Psoas muscle (tissue), 8 donors: ENCODE data around the gene DNMT3B. TPM values are rescaled to one million over a fixed set of nuclear protein-coding genes. Genes with fewer than 3 reads are reported as not detected.

ENCODE experiments used
- ATAC-seq, 4 donors: fragments of 200-7000 bp; cut with Tn5 transposase; one replicate each; pipeline ENCODE4 v1.9.1; 2020; ENCODE audit warnings: moderate library complexity in 3 of 4, mild to moderate bottlenecking in 2 of 4
- DNase-seq, 2 donors: peaks; one replicate each; pipeline ENCODE4 v3.0.0-alpha.2; 2020
- H3K27ac ChIP-seq: fragments of 200-600 bp; one replicate; pipeline ENCODE4 v1.8.0; 2022
- H3K27me3 ChIP-seq, 3 donors: fragments of 200-600 bp in 1 of 3; one replicate each; pipeline versions ENCODE4 v1.6.1 to v1.8.0; 2013 to 2022; ENCODE audit warnings: low read length in 2 of 3, mild to moderate bottlenecking in 2 of 3, moderate library complexity in 1 of 3; ENCODE audit not compliant: insufficient read depth in 3 of 3
- H3K36me3 ChIP-seq, 2 donors: fragments of 200-600 bp in 1 of 2; one replicate each; pipeline versions ENCODE4 v1.6.1 to v1.8.0; 2013 to 2022; ENCODE audit warnings: low read depth in 1 of 2, mild to moderate bottlenecking in 1 of 2, moderate library complexity in 1 of 2; ENCODE audit not compliant: insufficient read depth in 1 of 2
- H3K4me1 ChIP-seq: fragments of 200-600 bp; one replicate; pipeline ENCODE4 v1.8.0; 2022
- H3K4me3 ChIP-seq: fragments of 200-600 bp; one replicate; pipeline ENCODE4 v1.8.0; 2022; ENCODE audit warnings: mild to moderate bottlenecking
- H3K9me3 ChIP-seq: fragments of 200-600 bp; one replicate; pipeline ENCODE4 v1.8.0; 2022
- WGBS, 3 donors: extraction: QIAGEN DNeasy Blood & Tissue Kit; methylation state at CpG; one replicate each; pipeline versions ENCODE4 v1.1.6 to v1.1.7; 2013; 5-methylcytosine and 5-hydroxymethylcytosine counted together
- intact Hi-C, 2 donors: fragments of 100-400 bp; cut with DNase I; formaldehyde crosslinking; loops; one replicate each; pipeline versions ENCODE4 v1.11.0 to v1.14.2; 2022
- polyA plus RNA-seq, 3 donors: library from polyadenylated mRNA; stranded (reverse); fragments of 200-250 nt; gene quantifications; one replicate each; pipeline ENCODE4 v1.2.3, GENCODE V29; 2013
- total RNA-seq, 4 donors: library from RNA; stranded (reverse); fragmentation: NEBNext Ultra II Directional in 2 of 4; extraction: Animal tissue kit (Norgen Biotek cat#: 25700) in 2 of 4; gene quantifications; one replicate each; pipeline versions ENCODE4 v1.2.1 to v1.2.4, GENCODE V29; 2021 to 2023
- TF ChIP-seq, protein P1 (sequence below): fragments of 200-600 bp; IDR thresholded peaks from one replicate; pipeline ENCODE4 v1.8.0; 2022; ENCODE audit warnings: antibody characterized with exemption
- donor health status: healthy with polysubstance abuse.
- donor health status: DM: no; HTN: no; CAD: no; lungs with moderate emphysema.
- donor health status: Bipolar disorder and iron deficiency.
- donor health status: healthy.
- donor health status: DM: yes; HTN: yes; CAD: no.
- donor health status: DM: no; HTN: no; CAD: no.
- donor health status: DM: no; HTN: no; CAD: no.
- donor health status: DM: yes; HTN: yes; CAD: no.

Gene DNMT3B
- total and polyA plus RNA-seq, 7 donors = 0.08 to 0.64 (median 0.17) TPM

DNA sequence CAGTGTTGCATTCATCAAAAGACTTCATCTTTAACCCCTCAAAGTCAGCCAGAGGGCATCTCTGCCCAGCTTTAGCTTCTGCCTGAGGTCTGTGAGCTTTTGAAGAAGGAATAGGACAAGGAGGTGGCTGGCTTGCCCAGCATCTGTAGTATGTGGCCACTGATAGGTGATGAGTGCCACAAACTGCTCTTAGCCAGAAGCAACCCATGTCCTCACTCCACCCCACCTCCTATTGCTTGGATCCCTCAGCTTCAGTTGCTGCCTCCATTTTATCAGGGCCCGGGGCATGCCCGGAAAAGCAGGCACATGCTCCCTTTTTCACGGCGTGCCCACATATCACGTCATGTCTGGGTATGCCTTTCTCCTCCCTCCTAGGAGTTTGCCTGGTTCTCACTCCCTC is 84.7 kb downstream of the DNMT3B start:
- TF ChIP-seq, protein P1, sequence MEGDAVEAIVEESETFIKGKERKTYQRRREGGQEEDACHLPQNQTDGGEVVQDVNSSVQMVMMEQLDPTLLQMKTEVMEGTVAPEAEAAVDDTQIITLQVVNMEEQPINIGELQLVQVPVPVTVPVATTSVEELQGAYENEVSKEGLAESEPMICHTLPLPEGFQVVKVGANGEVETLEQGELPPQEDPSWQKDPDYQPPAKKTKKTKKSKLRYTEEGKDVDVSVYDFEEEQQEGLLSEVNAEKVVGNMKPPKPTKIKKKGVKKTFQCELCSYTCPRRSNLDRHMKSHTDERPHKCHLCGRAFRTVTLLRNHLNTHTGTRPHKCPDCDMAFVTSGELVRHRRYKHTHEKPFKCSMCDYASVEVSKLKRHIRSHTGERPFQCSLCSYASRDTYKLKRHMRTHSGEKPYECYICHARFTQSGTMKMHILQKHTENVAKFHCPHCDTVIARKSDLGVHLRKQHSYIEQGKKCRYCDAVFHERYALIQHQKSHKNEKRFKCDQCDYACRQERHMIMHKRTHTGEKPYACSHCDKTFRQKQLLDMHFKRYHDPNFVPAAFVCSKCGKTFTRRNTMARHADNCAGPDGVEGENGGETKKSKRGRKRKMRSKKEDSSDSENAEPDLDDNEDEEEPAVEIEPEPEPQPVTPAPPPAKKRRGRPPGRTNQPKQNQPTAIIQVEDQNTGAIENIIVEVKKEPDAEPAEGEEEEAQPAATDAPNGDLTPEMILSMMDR = no peak
- peaks cover 12 to 86% of the 10 kb centered on the region in 2 donors for H3K36me3 ChIP-seq
- intact Hi-C loops = no loop called here

DNA sequence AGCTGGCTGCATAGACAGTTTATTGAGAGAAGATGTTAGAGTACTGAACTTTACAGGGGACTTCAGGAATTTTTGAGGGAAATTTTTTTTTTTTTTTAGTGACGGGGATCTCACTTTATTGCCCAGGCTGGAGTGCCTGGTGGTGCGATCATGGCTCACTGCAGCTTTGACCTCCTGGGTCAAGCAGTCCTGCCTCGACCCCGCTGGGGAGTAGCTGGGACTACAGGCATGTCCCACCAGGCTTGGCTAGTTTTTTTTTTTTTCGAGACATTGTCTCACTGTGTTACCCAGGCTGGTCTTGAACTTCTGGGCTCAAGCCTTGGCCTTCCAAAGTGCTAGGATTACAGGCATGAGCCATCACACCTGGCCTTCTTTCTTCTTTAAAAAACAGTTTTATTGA is 85.8 kb downstream of the DNMT3B start:
- Histone ChIP-seq H3K27me3 (no peaks in the 10 kb centered on the region), H3K36me3 (peaks cover 12 to 85% of the 10 kb centered on the region in 2 donors)
- no peak for ATAC-seq

More for the DNA sequence above, 84.7 kb downstream of the DNMT3B start:
- no peak overlapping the region for H3K4me3 ChIP-seq
- no peaks in the 10 kb centered on the region for H3K4me1 ChIP-seq
- H3K9me3 ChIP-seq = no peaks in the 10 kb centered on the region
- ATAC-seq (no peak), DNase-seq (no peak)
- WGBS, 3 donors = 94 to 97% (median 94%) methylated on average over 5 of the region's 5 CpGs
- no peaks in the 10 kb centered on the region for H3K27me3 ChIP-seq
- no peak overlapping the region for H3K27ac ChIP-seq

DNA sequence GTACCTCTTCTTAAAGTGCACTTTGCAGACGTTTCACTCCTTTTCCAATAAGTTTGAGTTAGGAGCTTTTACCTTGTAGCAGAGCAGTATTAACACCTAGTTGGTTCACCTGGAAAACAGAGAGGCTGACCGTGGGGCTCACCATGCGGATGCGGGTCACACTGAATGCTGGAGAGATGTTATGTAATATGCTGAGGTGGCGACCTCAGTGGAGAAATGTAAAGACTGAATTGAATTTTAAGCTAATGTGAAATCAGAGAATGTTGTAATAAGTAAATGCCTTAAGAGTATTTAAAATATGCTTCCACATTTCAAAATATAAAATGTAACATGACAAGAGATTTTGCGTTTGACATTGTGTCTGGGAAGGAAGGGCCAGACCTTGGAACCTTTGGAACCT is 86.7 kb downstream of the DNMT3B start:
- intact Hi-C loops = no loop called here
- no peaks in the 10 kb centered on the region for H3K9me3 ChIP-seq
- no peaks in the 10 kb centered on the region for H3K27me3 ChIP-seq
- H3K4me3 ChIP-seq = no peak overlapping the region
- no peaks in the 10 kb centered on the region for H3K4me1 ChIP-seq
- H3K27ac ChIP-seq = no peak overlapping the region
- DNase-seq = no peak
- peaks cover 12 to 90% of the 10 kb centered on the region in 2 donors for H3K36me3 ChIP-seq
- TF ChIP-seq, protein P1 = no peak
- no peak for ATAC-seq
- 89 to 92% (median 90%) methylated on average over 6 of the region's 6 CpGs for WGBS, 3 donors

More for the DNA sequence above, 85.8 kb downstream of the DNMT3B start:
- H3K4me3 ChIP-seq = no peak overlapping the region
- H3K9me3 ChIP-seq = no peaks in the 10 kb centered on the region
- no peaks in the 10 kb centered on the region for H3K4me1 ChIP-seq
- TF ChIP-seq, protein P1 = no peak
- DNase-seq = no peak
- no peak overlapping the region for H3K27ac ChIP-seq
- 90 to 96% (median 95%) methylated on average over 5 of the region's 5 CpGs for WGBS, 3 donors
- intact Hi-C loops = no loop called here

DNA sequence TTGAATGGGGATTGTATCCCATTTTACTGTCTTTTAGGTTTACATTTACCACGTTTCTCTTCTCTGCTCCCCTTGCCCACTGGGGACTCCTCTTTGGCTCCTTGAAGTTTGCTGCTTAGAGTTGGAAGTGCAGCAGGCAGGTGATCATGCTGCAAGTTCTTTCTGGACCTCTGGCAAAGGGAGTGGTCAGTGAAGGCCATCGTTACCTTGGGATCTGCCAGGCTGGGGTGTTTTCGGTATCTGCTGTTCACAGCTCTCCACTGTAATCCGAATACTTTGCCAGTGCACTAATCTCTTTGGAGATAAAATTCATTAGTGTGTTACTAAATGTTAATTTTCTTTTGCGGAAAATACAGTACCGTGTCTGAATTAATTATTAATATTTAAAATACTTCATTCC is 87.4 kb downstream of the DNMT3B start:
- Histone ChIP-seq H3K27ac (no peak overlapping the region), H3K9me3 (no peaks in the 10 kb centered on the region), H3K4me1 (no peaks in the 10 kb centered on the region), H3K4me3 (no peak overlapping the region), H3K36me3 (peaks cover 12 to 90% of the 10 kb centered on the region in 2 donors), H3K27me3 (no peaks in the 10 kb centered on the region)
- no peak for ATAC-seq
- intact Hi-C loops = no loop called here
- DNase-seq = no peak
- TF ChIP-seq, protein P1 = no peak
- WGBS, 3 donors = 84 to 90% (median 89%) methylated on average over 6 of the region's 6 CpGs

DNA sequence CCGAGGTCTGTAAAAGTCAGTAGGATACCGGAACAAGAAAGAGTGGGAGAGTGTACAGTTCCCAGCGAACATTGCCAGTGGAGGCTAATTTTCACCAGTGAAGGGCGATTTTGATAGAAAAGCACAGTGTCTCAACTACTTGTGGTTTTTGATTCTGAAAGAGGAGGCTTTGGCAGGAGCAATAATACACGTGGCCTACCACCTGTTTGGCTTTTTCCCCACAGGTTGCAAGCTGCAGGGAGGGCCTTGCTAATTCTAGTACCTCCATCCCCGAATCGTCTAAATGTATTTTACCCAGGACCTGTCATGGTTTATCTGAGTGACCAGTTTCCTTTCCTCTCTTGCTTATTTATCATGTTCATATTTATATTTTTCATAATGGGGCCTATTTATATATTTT is 93.2 kb downstream of the DNMT3B start:
- 66 to 81% (median 71%) methylated on average over 7 of the region's 7 CpGs for WGBS, 3 donors
- Histone ChIP-seq H3K36me3 (peaks cover 3 to 58% of the 10 kb centered on the region in 2 donors), H3K9me3 (no peaks in the 10 kb centered on the region), H3K4me1 (no peaks in the 10 kb centered on the region), H3K27ac (no peak overlapping the region), H3K4me3 (no peak overlapping the region), H3K27me3 (no peaks in the 10 kb centered on the region)
- DNase-seq (no peak), ATAC-seq (no peak)
- TF ChIP-seq, protein P1 = no peak
- intact Hi-C loops = no loop called here
